ENCODE results near the gene CAP2.
"Not testable (repeated sequence)": the region's sequence is repeated elsewhere in the genome, so short reads cannot be mapped to it uniquely, and the experiment has no call there.

CAP2 gene

GRCh38 chr6:17396256-17396655, 2.9 kb downstream of the CAP2 start:
- no peak for DNase-seq (ENCODE audit: low read depth in 2 of 2)

GRCh38 chr6:17397764-17398194, 4.4 kb downstream of the CAP2 start:
- no peak for DNase-seq (ENCODE audit: low read depth in 2 of 2)

- not testable (repeated sequence) for DNase-seq (ENCODE audit: low read depth in 2 of 2)
These were observed 12.0 kb downstream of the CAP2 start for GRCh38 chr6:17405181-17405943.

- no peak for DNase-seq (ENCODE audit: low read depth in 2 of 2)
These were observed 12.5 kb downstream of the CAP2 start for GRCh38 chr6:17405944-17406245.

- DNase-seq (ENCODE audit: low read depth in 2 of 2) = no peak
These were observed 14.7 kb downstream of the CAP2 start for GRCh38 chr6:17408081-17408480.

GRCh38 chr6:17410281-17410680, 16.9 kb downstream of the CAP2 start:
- no peak for DNase-seq (ENCODE audit: low read depth in 2 of 2)

GRCh38 chr6:17413313-17413750, 19.9 kb downstream of the CAP2 start:
- DNase-seq (ENCODE audit: low read depth in 2 of 2) = no peak

GRCh38 chr6:17414395-17414794, 21.0 kb downstream of the CAP2 start:
- not testable (repeated sequence) for DNase-seq (ENCODE audit: low read depth in 2 of 2)

- no peak for DNase-seq (ENCODE audit: low read depth in 2 of 2)
These were observed 21.9 kb downstream of the CAP2 start for GRCh38 chr6:17415321-17415720.

GRCh38 chr6:17416806-17417205, 23.4 kb downstream of the CAP2 start:
- no peak for DNase-seq (ENCODE audit: low read depth in 2 of 2)

- no peak for DNase-seq (ENCODE audit: low read depth in 2 of 2)
These were observed 24.4 kb downstream of the CAP2 start for GRCh38 chr6:17417817-17418216.

- DNase-seq (ENCODE audit: low read depth in 2 of 2) = no peak
These were observed 25.1 kb downstream of the CAP2 start for GRCh38 chr6:17418281-17419188.

- no peak for DNase-seq (ENCODE audit: low read depth in 2 of 2)
These were observed 25.8 kb downstream of the CAP2 start for GRCh38 chr6:17419189-17419575.

- DNase-seq (ENCODE audit: low read depth in 2 of 2) = no peak
These were observed 27.0 kb downstream of the CAP2 start for GRCh38 chr6:17420368-17420767.

- no peak for DNase-seq (ENCODE audit: low read depth in 2 of 2)
These were observed 28.0 kb downstream of the CAP2 start for GRCh38 chr6:17421406-17421805.

GRCh38 chr6:17423026-17423425, 29.6 kb downstream of the CAP2 start:
- DNase-seq (ENCODE audit: low read depth in 2 of 2) = no peak

- no peak for DNase-seq (ENCODE audit: low read depth in 2 of 2)
These were observed 33.7 kb downstream of the CAP2 start for GRCh38 chr6:17427062-17427461.

GRCh38 chr6:17427617-17428016, 34.2 kb downstream of the CAP2 start:
- no peak for DNase-seq (ENCODE audit: low read depth in 2 of 2)

- not testable (repeated sequence) for DNase-seq (ENCODE audit: low read depth in 2 of 2)
These were observed 35.3 kb downstream of the CAP2 start for GRCh38 chr6:17428595-17429120.

GRCh38 chr6:17429383-17430061, 36.1 kb downstream of the CAP2 start:
- DNase-seq (ENCODE audit: low read depth in 2 of 2) = no peak

- DNase-seq (ENCODE audit: low read depth in 2 of 2) = no peak
These were observed 38.2 kb downstream of the CAP2 start for GRCh38 chr6:17431581-17431980.

- DNase-seq (ENCODE audit: low read depth in 2 of 2) = no peak
These were observed 39.0 kb downstream of the CAP2 start for GRCh38 chr6:17432356-17432755.

Measured in stimulated activated CD4-positive, alpha-beta T cell treated with anti-CD3 and anti-CD28 coated beads, Interleukin-15, amount 100 ng/mL, for 48 hours (primary cell).